Tibial artery (tissue), 4 donors: ENCODE results near the gene CASP4.

ENCODE experiments used
- DNase-seq, 2 donors: peaks; one replicate each; pipeline ENCODE4 v3.0.0-alpha.2; 2019
- H3K27ac ChIP-seq, 2 donors: fragments of 200-600 bp; sonication (generic) in 1 of 2; 1 replicate in 1 of 2; 2 replicates in 1 of 2; pipeline ENCODE4 v1.5.1; 2018 to 2019; ENCODE audit warnings: mild to moderate bottlenecking in 1 of 2
- H3K27me3 ChIP-seq, 2 donors: fragments of 200-600 bp; sonication (generic) in 1 of 2; one replicate each; pipeline versions ENCODE4 v1.5.1 to v1.6.0; 2016 to 2019
- H3K36me3 ChIP-seq, 3 donors: fragments of 200-600 bp; sonication (generic) in 2 of 3; one replicate each; pipeline ENCODE4 v1.5.1; 2016 to 2019; ENCODE audit warnings: mild to moderate bottlenecking in 2 of 3
- H3K4me1 ChIP-seq, 4 donors: fragments of 200-600 bp; sonication (generic) in 2 of 4; 1 replicate in 3 of 4; 2 replicates in 1 of 4; pipeline ENCODE4 v1.5.1; 2016 to 2019
- H3K4me3 ChIP-seq, 2 donors: fragments of 200-600 bp; sonication (generic) in 1 of 2; 1 replicate in 1 of 2; 2 replicates in 1 of 2; pipeline ENCODE4 v1.5.1; 2018 to 2019; ENCODE audit warnings: mild to moderate bottlenecking in 2 of 2
- H3K9me3 ChIP-seq, 3 donors: fragments of 200-600 bp; sonication (generic) in 1 of 3; one replicate each; pipeline ENCODE4 v1.5.1; 2016 to 2019
- intact Hi-C: fragments of 100-400 bp; cut with DNase I; formaldehyde crosslinking; loops from one replicate; pipeline ENCODE4 v1.15.0; 2023; ENCODE audit warnings: low total_unique reads
- TF ChIP-seq, protein P1 (sequence below), 2 experiments: fragments of 200-600 bp in 1 of 2; fragments of 450-650 bp in 1 of 2; IDR thresholded peaks; one replicate each; pipeline ENCODE4 v1.5.1; 2017 to 2019; ENCODE audit warnings: antibody characterized with exemption in 2 of 2, mild to moderate bottlenecking in 1 of 2, moderate library complexity in 1 of 2

Gene CASP4

DNA sequence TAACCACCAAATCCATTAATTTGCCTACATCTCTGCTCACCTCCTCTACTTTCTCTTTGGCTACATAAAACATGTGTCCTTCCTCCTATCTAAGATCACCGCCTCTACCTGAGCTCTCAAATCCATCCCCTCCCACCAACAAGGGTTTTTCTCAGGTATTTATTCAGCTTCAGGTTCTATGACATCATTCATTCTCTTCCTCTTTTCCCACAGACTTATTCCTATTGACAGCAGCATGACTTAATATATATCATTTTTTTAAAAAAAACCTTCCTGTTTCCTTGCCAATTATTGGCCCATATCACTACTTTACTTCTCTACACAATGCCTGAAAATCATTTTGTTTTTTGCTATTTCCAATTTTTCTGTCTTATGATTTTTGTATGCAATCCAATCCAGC lies 74.5 kb downstream of the CASP4 start:
- intact Hi-C loops: no loop called here
- peaks cover 8 to 22% (median 14%) of the 10 kb centered on the region in 3 donors for H3K36me3 ChIP-seq
- TF ChIP-seq, protein P1, sequence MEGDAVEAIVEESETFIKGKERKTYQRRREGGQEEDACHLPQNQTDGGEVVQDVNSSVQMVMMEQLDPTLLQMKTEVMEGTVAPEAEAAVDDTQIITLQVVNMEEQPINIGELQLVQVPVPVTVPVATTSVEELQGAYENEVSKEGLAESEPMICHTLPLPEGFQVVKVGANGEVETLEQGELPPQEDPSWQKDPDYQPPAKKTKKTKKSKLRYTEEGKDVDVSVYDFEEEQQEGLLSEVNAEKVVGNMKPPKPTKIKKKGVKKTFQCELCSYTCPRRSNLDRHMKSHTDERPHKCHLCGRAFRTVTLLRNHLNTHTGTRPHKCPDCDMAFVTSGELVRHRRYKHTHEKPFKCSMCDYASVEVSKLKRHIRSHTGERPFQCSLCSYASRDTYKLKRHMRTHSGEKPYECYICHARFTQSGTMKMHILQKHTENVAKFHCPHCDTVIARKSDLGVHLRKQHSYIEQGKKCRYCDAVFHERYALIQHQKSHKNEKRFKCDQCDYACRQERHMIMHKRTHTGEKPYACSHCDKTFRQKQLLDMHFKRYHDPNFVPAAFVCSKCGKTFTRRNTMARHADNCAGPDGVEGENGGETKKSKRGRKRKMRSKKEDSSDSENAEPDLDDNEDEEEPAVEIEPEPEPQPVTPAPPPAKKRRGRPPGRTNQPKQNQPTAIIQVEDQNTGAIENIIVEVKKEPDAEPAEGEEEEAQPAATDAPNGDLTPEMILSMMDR (IDR thresholded peaks at IDR 0.05): no peak
- H3K9me3 ChIP-seq: no peaks in the 10 kb centered on the region
- H3K27ac ChIP-seq: no peak overlapping the region
- no peak overlapping the region for H3K4me3 ChIP-seq
- H3K4me1 ChIP-seq: peaks cover 0 to 55% (median 14%) of the 10 kb centered on the region in 4 donors
- DNase-seq: no peak
- H3K27me3 ChIP-seq: no peaks in the 10 kb centered on the region
